ENCODE measurements around the gene MED26. TPM values are rescaled to one million over a fixed set of nuclear protein-coding genes. Genes with fewer than 3 reads are reported as not detected.

MED26 gene
- total and polyA plus RNA-seq, 2 experiments from 2014 or later = 7.4 to 15.4 TPM

GRCh38 chr19:16626796-16627192 is 1.2 kb downstream of the MED26 start:
- Histone ChIP-seq H3K4me2 (peak overlapping the region; percentile 96), H3K4me3 (peak overlapping the region; percentile 94), H2AFZ (no peak overlapping the region), H3K27me3 (ENCODE audit: insufficient read depth) (no peaks in the 10 kb centered on the region), H3K9me2 (ENCODE audit: insufficient read depth) (no peaks in the 10 kb centered on the region), H3K27ac (ENCODE audit: low read depth) (no peak overlapping the region), H3K79me2 (replicated peaks; ENCODE audit: insufficient read depth) (peaks cover 64% of the 10 kb centered on the region), H3K36me3 (ENCODE audit: insufficient read depth) (no peaks in the 10 kb centered on the region), H3F3A (replicated peaks; ENCODE audit: low read depth) (peaks cover 6% of the 10 kb centered on the region; the same call in 1 of the 2 replicates), H3K4me1 (ENCODE audit: insufficient read depth) (peaks cover 9% of the 10 kb centered on the region), H4K20me1 (replicated peaks; ENCODE audit: insufficient read depth) (peaks cover 44% of the 10 kb centered on the region)
- no peak for DNase-seq (ENCODE audit: low spot score)
- Mint-ChIP-seq H3K9me3 (no peaks in the 10 kb centered on the region; the same call in 2 of the 3 replicates), H3K27me3 (ENCODE audit: insufficient read depth, low read depth, poor library complexity) (peaks cover 20% of the 10 kb centered on the region), H3K4me1 (peaks cover 26% of the 10 kb centered on the region), H3K36me3 (ENCODE audit: low read depth) (peaks cover 10% of the 10 kb centered on the region; the same call in 2 of the 3 replicates), H3K27ac (peak overlapping the region; percentile 85), H3K4me3 (peak overlapping the region; percentile 91)
- TF ChIP-seq ZNF331 (CRISPR knock-in tag; IDR thresholded peaks at IDR 0.05; ENCODE audit: low read depth) (no peak), ETS1 (IDR thresholded peaks at IDR 0.05) (no peak), REST (IDR thresholded peaks at IDR 0.05; ENCODE audit: unreplicated experiment) (no peak), STAT1 (IDR thresholded peaks at IDR 0.05; ENCODE audit: unreplicated experiment) (no peak), POLR2AphosphoS5 (IDR thresholded peaks at IDR 0.05; ENCODE audit: low read depth) (no peak), EZH2 (IDR thresholded peaks at IDR 0.05; ENCODE audit: low read depth, unreplicated experiment) (no peak)
- TF ChIP-seq, protein P1, sequence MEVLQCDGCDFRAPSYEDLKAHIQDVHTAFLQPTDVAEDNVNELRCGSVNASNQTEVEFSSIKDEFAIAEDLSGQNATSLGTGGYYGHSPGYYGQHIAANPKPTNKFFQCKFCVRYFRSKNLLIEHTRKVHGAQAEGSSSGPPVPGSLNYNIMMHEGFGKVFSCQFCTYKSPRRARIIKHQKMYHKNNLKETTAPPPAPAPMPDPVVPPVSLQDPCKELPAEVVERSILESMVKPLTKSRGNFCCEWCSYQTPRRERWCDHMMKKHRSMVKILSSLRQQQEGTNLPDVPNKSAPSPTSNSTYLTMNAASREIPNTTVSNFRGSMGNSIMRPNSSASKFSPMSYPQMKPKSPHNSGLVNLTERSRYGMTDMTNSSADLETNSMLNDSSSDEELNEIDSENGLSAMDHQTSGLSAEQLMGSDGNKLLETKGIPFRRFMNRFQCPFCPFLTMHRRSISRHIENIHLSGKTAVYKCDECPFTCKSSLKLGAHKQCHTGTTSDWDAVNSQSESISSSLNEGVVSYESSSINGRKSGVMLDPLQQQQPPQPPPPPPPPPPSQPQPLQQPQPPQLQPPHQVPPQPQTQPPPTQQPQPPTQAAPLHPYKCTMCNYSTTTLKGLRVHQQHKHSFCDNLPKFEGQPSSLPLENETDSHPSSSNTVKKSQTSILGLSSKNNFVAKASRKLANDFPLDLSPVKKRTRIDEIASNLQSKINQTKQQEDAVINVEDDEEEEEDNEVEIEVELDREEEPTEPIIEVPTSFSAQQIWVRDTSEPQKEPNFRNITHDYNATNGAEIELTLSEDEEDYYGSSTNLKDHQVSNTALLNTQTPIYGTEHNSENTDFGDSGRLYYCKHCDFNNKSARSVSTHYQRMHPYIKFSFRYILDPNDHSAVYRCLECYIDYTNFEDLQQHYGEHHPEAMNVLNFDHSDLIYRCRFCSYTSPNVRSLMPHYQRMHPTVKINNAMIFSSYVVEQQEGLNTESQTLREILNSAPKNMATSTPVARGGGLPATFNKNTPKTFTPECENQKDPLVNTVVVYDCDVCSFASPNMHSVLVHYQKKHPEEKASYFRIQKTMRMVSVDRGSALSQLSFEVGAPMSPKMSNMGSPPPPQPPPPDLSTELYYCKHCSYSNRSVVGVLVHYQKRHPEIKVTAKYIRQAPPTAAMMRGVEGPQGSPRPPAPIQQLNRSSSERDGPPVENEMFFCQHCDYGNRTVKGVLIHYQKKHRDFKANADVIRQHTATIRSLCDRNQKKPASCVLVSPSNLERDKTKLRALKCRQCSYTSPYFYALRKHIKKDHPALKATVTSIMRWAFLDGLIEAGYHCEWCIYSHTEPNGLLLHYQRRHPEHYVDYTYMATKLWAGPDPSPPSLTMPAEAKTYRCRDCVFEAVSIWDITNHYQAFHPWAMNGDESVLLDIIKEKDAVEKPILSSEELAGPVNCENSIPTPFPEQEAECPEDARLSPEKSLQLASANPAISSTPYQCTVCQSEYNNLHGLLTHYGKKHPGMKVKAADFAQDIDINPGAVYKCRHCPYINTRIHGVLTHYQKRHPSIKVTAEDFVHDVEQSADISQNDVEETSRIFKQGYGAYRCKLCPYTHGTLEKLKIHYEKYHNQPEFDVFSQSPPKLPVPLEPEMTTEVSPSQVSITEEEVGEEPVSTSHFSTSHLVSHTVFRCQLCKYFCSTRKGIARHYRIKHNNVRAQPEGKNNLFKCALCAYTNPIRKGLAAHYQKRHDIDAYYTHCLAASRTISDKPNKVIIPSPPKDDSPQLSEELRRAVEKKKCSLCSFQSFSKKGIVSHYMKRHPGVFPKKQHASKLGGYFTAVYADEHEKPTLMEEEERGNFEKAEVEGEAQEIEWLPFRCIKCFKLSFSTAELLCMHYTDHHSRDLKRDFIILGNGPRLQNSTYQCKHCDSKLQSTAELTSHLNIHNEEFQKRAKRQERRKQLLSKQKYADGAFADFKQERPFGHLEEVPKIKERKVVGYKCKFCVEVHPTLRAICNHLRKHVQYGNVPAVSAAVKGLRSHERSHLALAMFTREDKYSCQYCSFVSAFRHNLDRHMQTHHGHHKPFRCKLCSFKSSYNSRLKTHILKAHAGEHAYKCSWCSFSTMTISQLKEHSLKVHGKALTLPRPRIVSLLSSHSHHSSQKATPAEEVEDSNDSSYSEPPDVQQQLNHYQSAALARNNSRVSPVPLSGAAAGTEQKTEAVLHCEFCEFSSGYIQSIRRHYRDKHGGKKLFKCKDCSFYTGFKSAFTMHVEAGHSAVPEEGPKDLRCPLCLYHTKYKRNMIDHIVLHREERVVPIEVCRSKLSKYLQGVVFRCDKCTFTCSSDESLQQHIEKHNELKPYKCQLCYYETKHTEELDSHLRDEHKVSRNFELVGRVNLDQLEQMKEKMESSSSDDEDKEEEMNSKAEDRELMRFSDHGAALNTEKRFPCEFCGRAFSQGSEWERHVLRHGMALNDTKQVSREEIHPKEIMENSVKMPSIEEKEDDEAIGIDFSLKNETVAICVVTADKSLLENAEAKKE (CRISPR knock-in tag; IDR thresholded peaks at IDR 0.05) = no peak
- no peak for ATAC-seq
